NB4 (cell line): ENCODE measurements around the gene NCOR1.

Experiments
- POLR2A ChIP-seq: IDR thresholded peaks from 2 replicates; pipeline ENCODE4 v1.6.1; 2011; ENCODE audit warnings: mild to moderate bottlenecking; ENCODE audit not compliant: insufficient read length; ENCODE audit errors: extremely low read depth
- TF ChIP-seq, protein P1 (sequence below): IDR thresholded peaks from one replicate; pipeline ENCODE4 v1.5.1; 2012; ENCODE audit warnings: low read depth, low read length
- TF ChIP-seq, protein P2 (sequence below): IDR thresholded peaks from 2 replicates; pipeline ENCODE4 v1.6.1; 2011; ENCODE audit warnings: low read depth, low read length

DNA sequence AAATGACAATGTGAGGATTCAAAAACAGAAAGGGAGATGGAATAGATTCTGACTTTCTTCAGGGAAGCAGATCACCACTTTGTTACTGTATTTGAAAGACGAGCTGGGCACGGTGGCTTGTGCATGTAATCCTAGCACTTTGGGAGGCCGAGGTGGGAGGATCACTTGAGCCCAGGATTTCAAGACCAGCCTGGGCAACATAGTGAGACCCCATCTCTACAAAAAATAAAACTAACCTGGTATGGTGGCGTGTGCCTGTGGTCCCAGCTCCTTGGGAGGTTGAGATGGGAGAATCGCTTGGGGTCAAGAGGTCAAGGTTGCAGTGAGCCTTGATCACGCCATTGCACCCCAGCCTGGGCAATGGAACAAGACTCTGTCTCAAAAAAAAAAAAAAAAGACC lies 35.7 kb upstream of the NCOR1 start:
- TF ChIP-seq, protein P1, sequence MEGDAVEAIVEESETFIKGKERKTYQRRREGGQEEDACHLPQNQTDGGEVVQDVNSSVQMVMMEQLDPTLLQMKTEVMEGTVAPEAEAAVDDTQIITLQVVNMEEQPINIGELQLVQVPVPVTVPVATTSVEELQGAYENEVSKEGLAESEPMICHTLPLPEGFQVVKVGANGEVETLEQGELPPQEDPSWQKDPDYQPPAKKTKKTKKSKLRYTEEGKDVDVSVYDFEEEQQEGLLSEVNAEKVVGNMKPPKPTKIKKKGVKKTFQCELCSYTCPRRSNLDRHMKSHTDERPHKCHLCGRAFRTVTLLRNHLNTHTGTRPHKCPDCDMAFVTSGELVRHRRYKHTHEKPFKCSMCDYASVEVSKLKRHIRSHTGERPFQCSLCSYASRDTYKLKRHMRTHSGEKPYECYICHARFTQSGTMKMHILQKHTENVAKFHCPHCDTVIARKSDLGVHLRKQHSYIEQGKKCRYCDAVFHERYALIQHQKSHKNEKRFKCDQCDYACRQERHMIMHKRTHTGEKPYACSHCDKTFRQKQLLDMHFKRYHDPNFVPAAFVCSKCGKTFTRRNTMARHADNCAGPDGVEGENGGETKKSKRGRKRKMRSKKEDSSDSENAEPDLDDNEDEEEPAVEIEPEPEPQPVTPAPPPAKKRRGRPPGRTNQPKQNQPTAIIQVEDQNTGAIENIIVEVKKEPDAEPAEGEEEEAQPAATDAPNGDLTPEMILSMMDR = no peak
- TF ChIP-seq POLR2A = no peak
- TF ChIP-seq, protein P2, sequence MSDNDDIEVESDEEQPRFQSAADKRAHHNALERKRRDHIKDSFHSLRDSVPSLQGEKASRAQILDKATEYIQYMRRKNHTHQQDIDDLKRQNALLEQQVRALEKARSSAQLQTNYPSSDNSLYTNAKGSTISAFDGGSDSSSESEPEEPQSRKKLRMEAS = no peak
